ENCODE results near the gene GSTO2. TPM values are rescaled to one million over a fixed set of nuclear protein-coding genes. Genes with fewer than 3 reads are reported as not detected.

The GSTO2 gene
- total and polyA plus RNA-seq, 10 of the 15 experiments (the other 5 are each of a cell fraction or from before 2014, with no cell fraction given) = 0.16 to 0.86 (median 0.46) TPM

- no peak overlapping the region; the same call in 1 of the 2 replicates for H3K4me3 ChIP-seq
- H3K36me3 ChIP-seq (ENCODE audit: control insufficient read depth in 2 of 2, insufficient read depth in 2 of 2, low read length in 1 of 2) = peaks cover 0 to 26% of the 10 kb centered on the region in 2 experiments; a peak in 3 of 4 replicates
- no peaks in the 10 kb centered on the region for H4K20me1 ChIP-seq (ENCODE audit: control insufficient read depth, insufficient read depth)
- BruUV-seq (replicated peaks) = no TSS peak
- H3K9ac ChIP-seq (ENCODE audit: control insufficient read depth, insufficient read depth, low read length) = no peak overlapping the region
- H3K27me3 ChIP-seq (replicated peaks in 1 of 2; ENCODE audit: control insufficient read depth in 2 of 2, insufficient read depth in 2 of 2, low read length in 1 of 2) = no peaks in the 10 kb centered on the region
- H3K4me1 ChIP-seq (ENCODE audit: control insufficient read depth, insufficient read depth, low read length) = peaks cover 8% of the 10 kb centered on the region
- no peak for FAIRE-seq
- SMC1A ChIA-PET (ENCODE audit: uncharacterized antibody, unreplicated experiment) = interaction anchor here (0.9 to 7.3 kb wide), 4 partner anchors 10 to 327 kb away, joined by 3 to 30 read pairs (median 13); partner anchors contain the start of gene GSTO2
- DNase-seq (ENCODE audit: low read depth, low spot score) = no peak
- RAD21 ChIA-PET (ENCODE audit: unreplicated experiment) = interaction anchor here (3.9 kb wide), 1 partner anchor 17 kb away, joined by 24 read pairs; no protein-coding TSS in a partner anchor
- peaks cover 49% of the 10 kb centered on the region for H3K79me2 ChIP-seq (ENCODE audit: control insufficient read depth, insufficient read depth, low read length)
- CTCF ChIA-PET = interaction anchor here (1.0 to 13.2 kb wide), 6 partner anchors 14 to 95 kb away, joined by 3 to 105 read pairs (median 6); no protein-coding TSS in a partner anchor
- ATAC-seq = no peak
- WGBS (ENCODE audit: insufficient coverage, insufficient replicate concordance, low lambda C conversion rate, missing lambda C conversion rate) = 100% methylated on average over 5 of the region's 5 CpGs
- H3K27ac ChIP-seq (ENCODE audit: control insufficient read depth, insufficient read depth) = no peak overlapping the region
- POLR2A ChIA-PET = interaction anchor here (0.8 to 4.8 kb wide), 2 partner anchors 11 to 17 kb away, joined by 3 to 36 read pairs; partner anchors contain the start of gene GSTO2
- 0 out of 2 replicates have a peak overlapping the region, but pooled peaks have one; percentile 7 for H3K4me2 ChIP-seq (ENCODE audit: control insufficient read depth, insufficient read depth)
- H3K9me3 ChIP-seq (replicated peaks; ENCODE audit: control insufficient read depth, insufficient read depth, low read length) = no peaks in the 10 kb centered on the region
- no peak overlapping the region for H2AFZ ChIP-seq (ENCODE audit: control insufficient read depth, low read depth, low read length)
- intact Hi-C loops (cut with micrococcal nuclease; ENCODE audit: unreplicated experiment) = no loop called here
- in situ Hi-C loops (cut with MboI) = no loop called here
- no peak for TF ChIP-seq REST (IDR thresholded peaks at IDR 0.05; ENCODE audit: low read depth, low read length)
- no peak for TF ChIP-seq CHD1 (IDR thresholded peaks at IDR 0.05; ENCODE audit: low read depth, low read length)
- TF ChIP-seq SMC3 (IDR thresholded peaks at IDR 0.05; ENCODE audit: borderline replicate concordance, low read length) = no peak
- no peak for TF ChIP-seq SMARCA5 (IDR thresholded peaks at IDR 0.05)
- no peak for TF ChIP-seq SKIL (IDR thresholded peaks at IDR 0.05; ENCODE audit: low read depth, poor library complexity, severe bottlenecking)
- no peak for TF ChIP-seq RELA (IDR thresholded peaks at IDR 0.05; ENCODE audit: borderline replicate concordance, partially characterized antibody)
- TF ChIP-seq POLR2A (IDR thresholded peaks at IDR 0.05; ENCODE audit: low read depth, low read length) = no peak
- no peak for TF ChIP-seq WRNIP1 (IDR thresholded peaks at IDR 0.05; ENCODE audit: borderline replicate concordance, low read depth, low read length)
- TF ChIP-seq EGR1 (IDR thresholded peaks at IDR 0.05; ENCODE audit: borderline replicate concordance in 1 of 2, low read depth in 2 of 2, low read length in 2 of 2) = no peak
- no peak for TF ChIP-seq NKRF (conservative IDR thresholded peaks at IDR 0.05)
- no peak for TF ChIP-seq SP1 (IDR thresholded peaks at IDR 0.05; ENCODE audit: low read depth, low read length)
- no peak for TF ChIP-seq KAT2A (conservative IDR thresholded peaks at IDR 0.05; ENCODE audit: control insufficient read depth, low read depth, low read length)
- no peak for TF ChIP-seq CEBPB (IDR thresholded peaks at IDR 0.05; ENCODE audit: borderline replicate concordance in 1 of 2, low read depth in 2 of 2, low read length in 2 of 2)
Observed at GRCh38 chr10:104257235-104257634, 11.7 kb upstream of the GSTO2 start.

Measured in GM12878 (cell line).